Activated gamma-delta T cell treated with anti-CD3 and anti-CD28 coated beads, Interleukin-2, amount 50 U/mL, for 16 hours (primary cell): Measurements from ENCODE around the gene TTR.
A peak's percentile ranks its signal among the peaks of the same experiment; 100 is the strongest.

Source experiments
- DNase-seq: peaks from one replicate; pipeline ENCODE4 v3.0.0-alpha.2; 2020; ENCODE audit warnings: low read depth

Gene TTR

GRCh38 chr18:31591628-31592027, at the start of gene TTR:
TTR (plus strand) TSS chr18:31591877; CDS start chr18:31591903, 26 bp downstream.
- no peak for DNase-seq

- DNase-seq: no peak
These were observed 45.2 kb upstream of the TTR start for GRCh38 chr18:31546476-31546875.

- DNase-seq: no peak
These were observed 42.8 kb upstream of the TTR start for GRCh38 chr18:31548853-31549252.

GRCh38 chr18:31549416-31549815, 42.3 kb upstream of the TTR start:
- DNase-seq: no peak

- DNase-seq: no peak
These were observed 39.8 kb upstream of the TTR start for GRCh38 chr18:31551883-31552282.

GRCh38 chr18:31553800-31554199, 37.9 kb upstream of the TTR start:
- DNase-seq: no peak

- DNase-seq: no peak
These were observed 36.9 kb upstream of the TTR start for GRCh38 chr18:31554776-31555175.

GRCh38 chr18:31555971-31556747, 35.5 kb upstream of the TTR start:
- peak; percentile 19 for DNase-seq

- DNase-seq: no peak
These were observed 34.2 kb upstream of the TTR start for GRCh38 chr18:31557446-31557845.

- DNase-seq: no peak
These were observed 33.1 kb upstream of the TTR start for GRCh38 chr18:31558567-31558966.

- no peak for DNase-seq
These were observed 29.0 kb upstream of the TTR start for GRCh38 chr18:31562726-31563125.

- no peak for DNase-seq
These were observed 27.9 kb upstream of the TTR start for GRCh38 chr18:31563778-31564177.

- DNase-seq: no peak
These were observed 26.3 kb upstream of the TTR start for GRCh38 chr18:31565345-31565744.

GRCh38 chr18:31565782-31566512, 25.7 kb upstream of the TTR start:
- DNase-seq: no peak

GRCh38 chr18:31566576-31567306, 24.9 kb upstream of the TTR start:
- no peak for DNase-seq

GRCh38 chr18:31572368-31572767, 19.3 kb upstream of the TTR start:
- DNase-seq: no peak

- no peak for DNase-seq
These were observed 18.6 kb upstream of the TTR start for GRCh38 chr18:31573051-31573450.

- DNase-seq: no peak
These were observed 17.3 kb upstream of the TTR start for GRCh38 chr18:31574359-31574758.

GRCh38 chr18:31575515-31576257, 16.0 kb upstream of the TTR start:
- DNase-seq: no peak

GRCh38 chr18:31576670-31577069, 15.0 kb upstream of the TTR start:
- DNase-seq: no peak

- DNase-seq: no peak
These were observed 14.5 kb upstream of the TTR start for GRCh38 chr18:31577195-31577594.

GRCh38 chr18:31578126-31578525, 13.6 kb upstream of the TTR start:
- no peak for DNase-seq
